ENCODE data around the gene LPCAT2.

The LPCAT2 gene

GRCh38 chr16:55496509-55497145, 12.2 kb upstream of the LPCAT2 start:
- Histone ChIP-seq H3K27ac (ENCODE audit: low read depth, low read length) (no peak overlapping the region), H2AFZ (ENCODE audit: low read length, unreplicated experiment) (no peak overlapping the region), H3K79me2 (ENCODE audit: control insufficient read depth, insufficient read depth, low read length, unreplicated experiment) (no peaks in the 10 kb centered on the region), H3K4me3 (ENCODE audit: low read depth, low read length) (no peak overlapping the region), H3K4me1 (ENCODE audit: control insufficient read depth, insufficient read depth, low read length, unreplicated experiment) (peaks cover 61% of the 10 kb centered on the region), H3K27me3 (ENCODE audit: insufficient read depth, low read length) (no peaks in the 10 kb centered on the region), H3K36me3 (ENCODE audit: insufficient read depth, low read length) (peaks cover 12% of the 10 kb centered on the region; the same call in 1 of the 2 replicates)

GRCh38 chr16:55497558-55497957, 11.3 kb upstream of the LPCAT2 start:
- Histone ChIP-seq H3K27ac (ENCODE audit: low read depth, low read length) (peak overlapping the region; percentile 57; the same call in 1 of the 2 replicates), H3K4me1 (ENCODE audit: control insufficient read depth, insufficient read depth, low read length, unreplicated experiment) (peaks cover 70% of the 10 kb centered on the region), H2AFZ (ENCODE audit: low read length, unreplicated experiment) (no peak overlapping the region), H3K27me3 (ENCODE audit: insufficient read depth, low read length) (no peaks in the 10 kb centered on the region), H3K79me2 (ENCODE audit: control insufficient read depth, insufficient read depth, low read length, unreplicated experiment) (no peaks in the 10 kb centered on the region), H3K4me3 (ENCODE audit: low read depth, low read length) (no peak overlapping the region), H3K36me3 (ENCODE audit: insufficient read depth, low read length) (peaks cover 12% of the 10 kb centered on the region; the same call in 1 of the 2 replicates)

GRCh38 chr16:55498101-55498500, 10.8 kb upstream of the LPCAT2 start:
- Histone ChIP-seq H2AFZ (ENCODE audit: low read length, unreplicated experiment) (no peak overlapping the region), H3K4me1 (ENCODE audit: control insufficient read depth, insufficient read depth, low read length, unreplicated experiment) (peaks cover 76% of the 10 kb centered on the region), H3K4me3 (ENCODE audit: low read depth, low read length) (no peak overlapping the region), H3K36me3 (ENCODE audit: insufficient read depth, low read length) (peaks cover 12% of the 10 kb centered on the region; the same call in 1 of the 2 replicates), H3K79me2 (ENCODE audit: control insufficient read depth, insufficient read depth, low read length, unreplicated experiment) (no peaks in the 10 kb centered on the region), H3K27ac (ENCODE audit: low read depth, low read length) (peak overlapping the region; percentile 57; the same call in 1 of the 2 replicates), H3K27me3 (ENCODE audit: insufficient read depth, low read length) (no peaks in the 10 kb centered on the region)

GRCh38 chr16:55499281-55499680, 9.6 kb upstream of the LPCAT2 start:
- peak overlapping the region; percentile 85 for H3K27ac ChIP-seq (ENCODE audit: low read depth, low read length)
- H3K4me3 ChIP-seq (ENCODE audit: low read depth, low read length): no peak overlapping the region
- H2AFZ ChIP-seq (ENCODE audit: low read length, unreplicated experiment): no peak overlapping the region
- peaks cover 11% of the 10 kb centered on the region; the same call in 1 of the 2 replicates for H3K36me3 ChIP-seq (ENCODE audit: insufficient read depth, low read length)
- H3K4me1 ChIP-seq (ENCODE audit: control insufficient read depth, insufficient read depth, low read length, unreplicated experiment): peaks cover 78% of the 10 kb centered on the region
- no peaks in the 10 kb centered on the region for H3K27me3 ChIP-seq (ENCODE audit: insufficient read depth, low read length)
- H3K79me2 ChIP-seq (ENCODE audit: control insufficient read depth, insufficient read depth, low read length, unreplicated experiment): no peaks in the 10 kb centered on the region

- H3K79me2 ChIP-seq (ENCODE audit: control insufficient read depth, insufficient read depth, low read length, unreplicated experiment): no peaks in the 10 kb centered on the region
- H3K27me3 ChIP-seq (ENCODE audit: insufficient read depth, low read length): no peaks in the 10 kb centered on the region
- H3K27ac ChIP-seq (ENCODE audit: low read depth, low read length): peak overlapping the region; percentile 85
- H3K4me3 ChIP-seq (ENCODE audit: low read depth, low read length): no peak overlapping the region
- no peak overlapping the region for H2AFZ ChIP-seq (ENCODE audit: low read length, unreplicated experiment)
- H3K4me1 ChIP-seq (ENCODE audit: control insufficient read depth, insufficient read depth, low read length, unreplicated experiment): peaks cover 71% of the 10 kb centered on the region
- peaks cover 12% of the 10 kb centered on the region; the same call in 1 of the 2 replicates for H3K36me3 ChIP-seq (ENCODE audit: insufficient read depth, low read length)
These were observed 8.8 kb upstream of the LPCAT2 start for GRCh38 chr16:55499951-55500529.

- H3K4me3 ChIP-seq (ENCODE audit: low read depth, low read length): no peak overlapping the region
- H3K27ac ChIP-seq (ENCODE audit: low read depth, low read length): peak overlapping the region; percentile 85
- H2AFZ ChIP-seq (ENCODE audit: low read length, unreplicated experiment): no peak overlapping the region
- H3K4me1 ChIP-seq (ENCODE audit: control insufficient read depth, insufficient read depth, low read length, unreplicated experiment): peaks cover 65% of the 10 kb centered on the region
- H3K79me2 ChIP-seq (ENCODE audit: control insufficient read depth, insufficient read depth, low read length, unreplicated experiment): no peaks in the 10 kb centered on the region
- peaks cover 12% of the 10 kb centered on the region; the same call in 1 of the 2 replicates for H3K36me3 ChIP-seq (ENCODE audit: insufficient read depth, low read length)
- H3K27me3 ChIP-seq (ENCODE audit: insufficient read depth, low read length): no peaks in the 10 kb centered on the region
These were observed 8.3 kb upstream of the LPCAT2 start for GRCh38 chr16:55500530-55501011.

GRCh38 chr16:55501549-55502322, 7.1 kb upstream of the LPCAT2 start:
- no peak overlapping the region for H3K4me3 ChIP-seq (ENCODE audit: low read depth, low read length)
- no peak overlapping the region for H2AFZ ChIP-seq (ENCODE audit: low read length, unreplicated experiment)
- no peaks in the 10 kb centered on the region for H3K27me3 ChIP-seq (ENCODE audit: insufficient read depth, low read length)
- H3K4me1 ChIP-seq (ENCODE audit: control insufficient read depth, insufficient read depth, low read length, unreplicated experiment): peaks cover 59% of the 10 kb centered on the region
- H3K36me3 ChIP-seq (ENCODE audit: insufficient read depth, low read length): peaks cover 15% of the 10 kb centered on the region
- H3K79me2 ChIP-seq (ENCODE audit: control insufficient read depth, insufficient read depth, low read length, unreplicated experiment): no peaks in the 10 kb centered on the region
- H3K27ac ChIP-seq (ENCODE audit: low read depth, low read length): no peak overlapping the region

GRCh38 chr16:55502801-55503366, 6.0 kb upstream of the LPCAT2 start:
- peaks cover 15% of the 10 kb centered on the region for H3K36me3 ChIP-seq (ENCODE audit: insufficient read depth, low read length)
- peaks cover 55% of the 10 kb centered on the region for H3K4me1 ChIP-seq (ENCODE audit: control insufficient read depth, insufficient read depth, low read length, unreplicated experiment)
- no peaks in the 10 kb centered on the region for H3K27me3 ChIP-seq (ENCODE audit: insufficient read depth, low read length)
- H2AFZ ChIP-seq (ENCODE audit: low read length, unreplicated experiment): peak overlapping the region; percentile 3
- H3K4me3 ChIP-seq (ENCODE audit: low read depth, low read length): no peak overlapping the region; the same call in 1 of the 2 replicates
- no peaks in the 10 kb centered on the region for H3K79me2 ChIP-seq (ENCODE audit: control insufficient read depth, insufficient read depth, low read length, unreplicated experiment)
- peak overlapping the region; percentile 42; the same call in 1 of the 2 replicates for H3K27ac ChIP-seq (ENCODE audit: low read depth, low read length)

GRCh38 chr16:55503726-55504550, 4.9 kb upstream of the LPCAT2 start:
- H2AFZ ChIP-seq (ENCODE audit: low read length, unreplicated experiment): no peak overlapping the region
- peaks cover 15% of the 10 kb centered on the region for H3K36me3 ChIP-seq (ENCODE audit: insufficient read depth, low read length)
- no peaks in the 10 kb centered on the region for H3K79me2 ChIP-seq (ENCODE audit: control insufficient read depth, insufficient read depth, low read length, unreplicated experiment)
- peaks cover 45% of the 10 kb centered on the region for H3K4me1 ChIP-seq (ENCODE audit: control insufficient read depth, insufficient read depth, low read length, unreplicated experiment)
- H3K27ac ChIP-seq (ENCODE audit: low read depth, low read length): no peak overlapping the region
- H3K27me3 ChIP-seq (ENCODE audit: insufficient read depth, low read length): no peaks in the 10 kb centered on the region
- H3K4me3 ChIP-seq (ENCODE audit: low read depth, low read length): no peak overlapping the region

Measured in ACC112 (cell line).